SK-N-SH treated with all-trans-retinoic acid at 6 μM for 48 hours (cell line): ENCODE measurements around the gene HAPLN2.

ENCODE experiments used
- ATAC-seq: fragments of 200-7000 bp; cut with Tn5 transposase; 3 replicates; pipeline ENCODE4 v1.9.1; 2020; ENCODE audit warnings: mild to moderate bottlenecking, moderate library complexity
- ARNTL ChIP-seq: fragments of 450-650 bp; formaldehyde crosslinking; IDR thresholded peaks from 2 replicates; pipeline ENCODE4 v1.5.0; 2020; ENCODE audit warnings: low read depth, mild to moderate bottlenecking, moderate library complexity, borderline replicate concordance
- BACH2 ChIP-seq: fragments of 250-450 bp; sonication (Bioruptor Pico); IDR thresholded peaks from 2 replicates; pipeline ENCODE4 v1.9.0; 2021; ENCODE audit warnings: mild to moderate bottlenecking, borderline replicate concordance
- CREB5 ChIP-seq: fragments of 250-450 bp; sonication (Bioruptor Pico); IDR thresholded peaks from 2 replicates; pipeline ENCODE4 v1.5.1; 2020; ENCODE audit warnings: low read depth, mild to moderate bottlenecking, moderate library complexity
- CSDC2 ChIP-seq: fragments of 250-450 bp; sonication (Bioruptor Pico); IDR thresholded peaks from 2 replicates; pipeline ENCODE4 v1.5.0; 2020; ENCODE audit warnings: mild to moderate bottlenecking, moderate library complexity
- CSRNP3 ChIP-seq: fragments of 250-450 bp; sonication (Bioruptor Pico); IDR thresholded peaks from 2 replicates; pipeline ENCODE4 v1.5.1; 2021; ENCODE audit warnings: mild to moderate bottlenecking, moderate library complexity
- ESRRG ChIP-seq: fragments of 250-450 bp; sonication (Bioruptor Pico); IDR thresholded peaks from 2 replicates; pipeline ENCODE4 v1.6.1; 2021; ENCODE audit warnings: mild to moderate bottlenecking
- GLIS3 ChIP-seq: fragments of 250-450 bp; sonication (Bioruptor Pico); IDR thresholded peaks from 2 replicates; pipeline ENCODE4 v1.5.0; 2020; ENCODE audit warnings: mild to moderate bottlenecking, moderate library complexity
- ISL1 ChIP-seq: fragments of 250-450 bp; sonication (Bioruptor Pico); IDR thresholded peaks from 2 replicates; pipeline ENCODE4 v2.1.2; 2022; ENCODE audit warnings: mild to moderate bottlenecking, moderate library complexity
- OSR1 ChIP-seq: fragments of 250-450 bp; sonication (Bioruptor Pico); IDR thresholded peaks from 2 replicates; pipeline ENCODE4 v1.8.0; 2022; ENCODE audit warnings: moderate library complexity, mild to moderate bottlenecking, inconsistent platforms
- PATZ1 ChIP-seq: fragments of 250-450 bp; sonication (Bioruptor Pico); IDR thresholded peaks from 2 replicates; pipeline ENCODE4 v1.8.0; 2020; ENCODE audit warnings: mild to moderate bottlenecking, moderate library complexity, borderline replicate concordance
- PPARA ChIP-seq: fragments of 250-450 bp; sonication (Bioruptor Pico); IDR thresholded peaks from 2 replicates; pipeline ENCODE4 v1.5.0; 2020; ENCODE audit warnings: mild to moderate bottlenecking, borderline replicate concordance
- RARB ChIP-seq: fragments of 250-450 bp; sonication (Bioruptor Pico); IDR thresholded peaks from 2 replicates; pipeline ENCODE4 v1.8.0; 2021; ENCODE audit warnings: mild to moderate bottlenecking, moderate library complexity
- SNAI2 ChIP-seq: fragments of 250-450 bp; sonication (Bioruptor Pico); IDR thresholded peaks from 2 replicates; pipeline ENCODE4 v1.5.0; 2020; ENCODE audit warnings: mild to moderate bottlenecking, moderate library complexity
- TCF4 ChIP-seq: fragments of 250-450 bp; sonication (Bioruptor Pico); IDR thresholded peaks from 2 replicates; pipeline ENCODE4 v1.8.0; 2021; ENCODE audit warnings: mild to moderate bottlenecking, moderate library complexity, borderline replicate concordance
- TOX ChIP-seq: fragments of 250-450 bp; sonication (Bioruptor Pico); IDR thresholded peaks from 2 replicates; pipeline ENCODE4 v1.8.0; 2021; ENCODE audit warnings: mild to moderate bottlenecking, moderate library complexity, borderline replicate concordance
- TSHZ2 ChIP-seq: fragments of 250-450 bp; sonication (Bioruptor Pico); IDR thresholded peaks from 2 replicates; pipeline ENCODE4 v1.5.0; 2020; ENCODE audit warnings: mild to moderate bottlenecking, moderate library complexity
- ZC3H10 ChIP-seq: fragments of 250-450 bp; sonication (Bioruptor Pico); IDR thresholded peaks from 2 replicates; pipeline ENCODE4 v1.5.1; 2021; ENCODE audit warnings: mild to moderate bottlenecking, moderate library complexity
- ZFP30 ChIP-seq: fragments of 450-650 bp; formaldehyde crosslinking; IDR thresholded peaks from 2 replicates; pipeline ENCODE4 v1.5.0; 2022; ENCODE audit warnings: mild to moderate bottlenecking, moderate library complexity
- ZNF565 ChIP-seq: fragments of 450-650 bp; formaldehyde crosslinking; conservative IDR thresholded peaks from 2 replicates; pipeline ENCODE4 v1.5.0; 2020; ENCODE audit warnings: low read depth, mild to moderate bottlenecking, moderate library complexity
- ZNF70 ChIP-seq: fragments of 450-650 bp; formaldehyde crosslinking; IDR thresholded peaks from 2 replicates; pipeline ENCODE4 v1.5.0; 2020; ENCODE audit warnings: mild to moderate bottlenecking, moderate library complexity
- ZNF8 ChIP-seq: fragments of 450-650 bp; formaldehyde crosslinking; IDR thresholded peaks from 2 replicates; pipeline ENCODE4 v1.5.0; 2020; ENCODE audit warnings: mild to moderate bottlenecking, moderate library complexity

HAPLN2 gene

GRCh38 chr1:156662800-156663055 is 43.5 kb downstream of the HAPLN2 start (continued):
- TF ChIP-seq RARB (CRISPR knock-in tag), result no peak

GRCh38 chr1:156663178-156663577 is 44.0 kb downstream of the HAPLN2 start:
- ATAC-seq, result no peak
- no peak for TF ChIP-seq TCF4 (CRISPR knock-in tag)

GRCh38 chr1:156664046-156664766 is 45.0 kb downstream of the HAPLN2 start:
- ATAC-seq, result no peak
- TF ChIP-seq PATZ1 (no peak), TOX (CRISPR knock-in tag) (no peak), ZC3H10 (CRISPR knock-in tag) (no peak), RARB (CRISPR knock-in tag) (no peak), CREB5 (no peak), OSR1 (no peak), ARNTL (CRISPR knock-in tag) (no peak), PPARA (CRISPR knock-in tag) (no peak), ISL1 (CRISPR knock-in tag) (no peak), TCF4 (CRISPR knock-in tag) (no peak), CSDC2 (no peak), ZFP30 (CRISPR knock-in tag) (no peak), CSRNP3 (CRISPR knock-in tag) (no peak), ZNF8 (CRISPR knock-in tag) (no peak)

GRCh38 chr1:156664767-156665411 is 45.7 kb downstream of the HAPLN2 start:
- TF ChIP-seq PATZ1, result no peak
- TF ChIP-seq CSDC2, result no peak
- no peak for TF ChIP-seq SNAI2 (CRISPR knock-in tag)
- TF ChIP-seq ESRRG (CRISPR knock-in tag), result no peak
- TF ChIP-seq OSR1, result no peak
- no peak for TF ChIP-seq ARNTL (CRISPR knock-in tag)
- no peak for TF ChIP-seq ZC3H10 (CRISPR knock-in tag)
- TF ChIP-seq ZNF565, result no peak
- TF ChIP-seq ZNF70, result no peak
- no peak for TF ChIP-seq ZNF8 (CRISPR knock-in tag)
- TF ChIP-seq TCF4 (CRISPR knock-in tag), result no peak
- no peak for TF ChIP-seq GLIS3 (CRISPR knock-in tag)
- TF ChIP-seq BACH2 (CRISPR knock-in tag), result no peak
- no peak for TF ChIP-seq CSRNP3 (CRISPR knock-in tag)
- no peak for TF ChIP-seq ZFP30 (CRISPR knock-in tag)
- TF ChIP-seq CREB5, result no peak
- TF ChIP-seq RARB (CRISPR knock-in tag), result no peak
- TF ChIP-seq PPARA (CRISPR knock-in tag), result no peak
- no peak for TF ChIP-seq TSHZ2 (CRISPR knock-in tag)
- no peak for TF ChIP-seq ISL1 (CRISPR knock-in tag)
- no peak for ATAC-seq
